Loucy (cell line): ENCODE measurements around the gene KRTAP12-3.
"Not testable (repeated sequence)": the region's sequence is repeated elsewhere in the genome, so short reads cannot be mapped to it uniquely, and the experiment has no call there.

Experiments
- CTCF ChIP-seq: fragments of 200-600 bp; sonication (generic); conservative IDR thresholded peaks from 2 replicates; pipeline ENCODE4 v1.5.1; 2014; ENCODE audit warnings: mild to moderate bottlenecking, antibody characterized with exemption, low read length
- EZH2phosphoT487 ChIP-seq: fragments of 200-600 bp; IDR thresholded peaks from 2 replicates; pipeline ENCODE4 v1.6.1; 2018; ENCODE audit warnings: antibody characterized with exemption, mild to moderate bottlenecking, moderate library complexity, borderline replicate concordance

GRCh38 chr21:44627181-44627822 is 30.4 kb upstream of the KRTAP12-3 start:
- TF ChIP-seq CTCF, EZH2phosphoT487: not testable (repeated sequence)
